Breast epithelium (tissue), 3 donors: ENCODE data around the gene SV2C.

Experiments used
- CTCF ChIP-seq, 3 donors: fragments of 450-650 bp; IDR thresholded peaks; one replicate each; pipeline ENCODE4 v1.5.1; 2016 to 2017; ENCODE audit warnings: antibody characterized with exemption in 3 of 3, mild to moderate bottlenecking in 3 of 3, moderate library complexity in 3 of 3
- POLR2A ChIP-seq: fragments of 450-650 bp; IDR thresholded peaks from one replicate; pipeline ENCODE4 v1.6.1; 2016; ENCODE audit warnings: antibody characterized with exemption, mild to moderate bottlenecking, moderate library complexity
- POLR2AphosphoS5 ChIP-seq, 3 donors: sonication (generic); formaldehyde crosslinking; IDR thresholded peaks; one replicate each; pipeline ENCODE4 v1.6.1; 2017; ENCODE audit warnings: antibody characterized with exemption in 3 of 3

- TF ChIP-seq CTCF (IDR thresholded peaks at IDR 0.05) (no peak), POLR2A (no peak), POLR2AphosphoS5 (IDR thresholded peaks at IDR 0.05) (no peak)
Observed at GRCh38 chr5:76273206-76273885, 190.2 kb downstream of the SV2C start.
